Body of pancreas (tissue), 4 donors: ENCODE results near the gene RAMP3.

ENCODE experiments used
- POLR2A ChIP-seq, 3 donors: fragments of 450-650 bp; IDR thresholded peaks; one replicate each; pipeline ENCODE4 v1.6.1; 2016; ENCODE audit warnings: antibody characterized with exemption in 3 of 3, mild to moderate bottlenecking in 2 of 3
- TF ChIP-seq, protein P1 (sequence below), 7 experiments: fragments of 450-650 bp in 4 of 7; fragments of 200-600 bp in 3 of 7; sonication (generic) in 3 of 7; IDR thresholded peaks; one replicate each; pipeline ENCODE4 v1.5.1; 2016 to 2019; ENCODE audit warnings: antibody characterized with exemption in 7 of 7

DNA sequence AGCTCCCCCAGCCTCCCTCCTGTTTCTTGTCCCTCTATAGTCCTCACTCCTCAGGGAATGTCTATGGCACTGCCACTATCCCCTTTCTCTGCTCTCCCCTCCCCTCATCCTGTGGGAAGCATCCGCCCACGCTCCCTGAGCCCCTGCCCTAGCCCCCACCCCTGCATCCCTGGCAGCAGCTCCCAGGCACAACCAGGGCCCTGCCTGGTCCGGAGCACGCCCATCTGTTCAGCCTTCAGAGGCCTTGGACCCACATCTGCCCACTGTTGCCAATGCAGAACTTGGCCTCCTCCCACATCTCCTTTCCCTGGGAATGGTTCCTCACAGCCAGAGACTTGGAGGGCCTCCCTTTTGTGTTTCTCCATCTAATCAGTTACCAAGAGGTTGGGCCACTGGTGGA is 25.7 kb upstream of the RAMP3 start:
- TF ChIP-seq, protein P1, sequence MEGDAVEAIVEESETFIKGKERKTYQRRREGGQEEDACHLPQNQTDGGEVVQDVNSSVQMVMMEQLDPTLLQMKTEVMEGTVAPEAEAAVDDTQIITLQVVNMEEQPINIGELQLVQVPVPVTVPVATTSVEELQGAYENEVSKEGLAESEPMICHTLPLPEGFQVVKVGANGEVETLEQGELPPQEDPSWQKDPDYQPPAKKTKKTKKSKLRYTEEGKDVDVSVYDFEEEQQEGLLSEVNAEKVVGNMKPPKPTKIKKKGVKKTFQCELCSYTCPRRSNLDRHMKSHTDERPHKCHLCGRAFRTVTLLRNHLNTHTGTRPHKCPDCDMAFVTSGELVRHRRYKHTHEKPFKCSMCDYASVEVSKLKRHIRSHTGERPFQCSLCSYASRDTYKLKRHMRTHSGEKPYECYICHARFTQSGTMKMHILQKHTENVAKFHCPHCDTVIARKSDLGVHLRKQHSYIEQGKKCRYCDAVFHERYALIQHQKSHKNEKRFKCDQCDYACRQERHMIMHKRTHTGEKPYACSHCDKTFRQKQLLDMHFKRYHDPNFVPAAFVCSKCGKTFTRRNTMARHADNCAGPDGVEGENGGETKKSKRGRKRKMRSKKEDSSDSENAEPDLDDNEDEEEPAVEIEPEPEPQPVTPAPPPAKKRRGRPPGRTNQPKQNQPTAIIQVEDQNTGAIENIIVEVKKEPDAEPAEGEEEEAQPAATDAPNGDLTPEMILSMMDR (IDR thresholded peaks at IDR 0.05): no peak
- no peak for TF ChIP-seq POLR2A (IDR thresholded peaks at IDR 0.05)
